NOMO-1 treated with dmso at 0.1 percent for 144 hours (cell line): ENCODE results near the gene PARP3.
"Not testable (repeated sequence)": the region's sequence is repeated elsewhere in the genome, so short reads cannot be mapped to it uniquely, and the experiment has no call there.

Source experiments
- DNase-seq: peaks from one replicate; lab custom pipeline; 2025; ENCODE audit not compliant: unreplicated experiment; lab: John Stamatoyannopoulos, UW

PARP3 gene

GRCh38 chr3:51941798-51942602 lies at the start of gene PARP3, which contains the start of gene RRP9:
Gene PARP3, plus strand, starts transcription at chr3:51942363. Its CDS starts 993 bp downstream, at chr3:51943356.
Gene RRP9, minus strand, starts transcription at chr3:51941904. Its CDS starts 37 bp downstream, at chr3:51941867.
- DNase-seq: peak; percentile 100

GRCh38 chr3:51894391-51894790 lies 47.8 kb upstream of the PARP3 start:
- no peak for DNase-seq

GRCh38 chr3:51894939-51895338 lies 47.2 kb upstream of the PARP3 start:
- DNase-seq: no peak

GRCh38 chr3:51896607-51897305 lies 45.4 kb upstream of the PARP3 start:
- DNase-seq: no peak

- DNase-seq: no peak
Observed at GRCh38 chr3:51897391-51897790, 44.8 kb upstream of the PARP3 start.

- DNase-seq: not testable (repeated sequence)
Observed at GRCh38 chr3:51900043-51900442, 42.1 kb upstream of the PARP3 start.

- not testable (repeated sequence) for DNase-seq
Observed at GRCh38 chr3:51902361-51902760, 39.8 kb upstream of the PARP3 start.

GRCh38 chr3:51904034-51904823 lies 37.9 kb upstream of the PARP3 start:
- DNase-seq: no peak

- no peak for DNase-seq
Observed at GRCh38 chr3:51908026-51908425, 34.1 kb upstream of the PARP3 start.

- DNase-seq: no peak
Observed at GRCh38 chr3:51916418-51916817, 25.7 kb upstream of the PARP3 start.

- no peak for DNase-seq
Observed at GRCh38 chr3:51921081-51921578, 21.0 kb upstream of the PARP3 start.

- no peak for DNase-seq
Observed at GRCh38 chr3:51927061-51927977, 14.8 kb upstream of the PARP3 start.

GRCh38 chr3:51928438-51928837 lies 13.7 kb upstream of the PARP3 start:
- no peak for DNase-seq

- not testable (repeated sequence) for DNase-seq
Observed at GRCh38 chr3:51928981-51929380, 13.2 kb upstream of the PARP3 start.

GRCh38 chr3:51929420-51930003 lies 12.7 kb upstream of the PARP3 start:
- DNase-seq: no peak

GRCh38 chr3:51930439-51930838 lies 11.7 kb upstream of the PARP3 start:
- DNase-seq: no peak

- DNase-seq: no peak
Observed at GRCh38 chr3:51931756-51932155, 10.4 kb upstream of the PARP3 start.

- DNase-seq: no peak
Observed at GRCh38 chr3:51932471-51933370, 9.4 kb upstream of the PARP3 start.
